Measurements from ENCODE around the gene SCNN1A.

- peak; percentile 95 for TF ChIP-seq CTCF (conservative IDR thresholded peaks at IDR 0.05)
- TF ChIP-seq EZH2 (IDR thresholded peaks at IDR 0.05; ENCODE audit: low read depth): no peak
These were observed 48.1 kb upstream of the SCNN1A start for GRCh38 chr12:6423267-6424007.

Data from PC-9 (cell line).